ENCODE data around the gene PREX1.

GRCh38 chr20:48849779-48850178 is 22.0 kb upstream of the PREX1 start:
- TF ChIP-seq CTCF (IDR thresholded peaks at IDR 0.05) (no peak), POLR2A (IDR thresholded peaks at IDR 0.05) (no peak), EP300 (IDR thresholded peaks at IDR 0.05) (no peak)

Data from ovary (tissue), 3 donors.